Suprapubic skin (tissue), 4 donors: ENCODE data around the gene LRRC4. TPM values are rescaled to one million over a fixed set of nuclear protein-coding genes. Genes with fewer than 3 reads are reported as not detected.

Experiments used
- DNase-seq, 2 donors: peaks; one replicate each; pipeline ENCODE4 v3.0.0-alpha.2; 2019; ENCODE audit warnings: low spot score in 2 of 2
- H3K27ac ChIP-seq: fragments of 200-600 bp; sonication (generic); one replicate; pipeline ENCODE4 v1.5.1; 2019
- H3K27me3 ChIP-seq: fragments of 200-600 bp; sonication (generic); one replicate; pipeline ENCODE4 v1.5.1; 2019
- H3K36me3 ChIP-seq: fragments of 200-600 bp; sonication (generic); one replicate; pipeline ENCODE4 v1.5.1; 2019
- H3K4me1 ChIP-seq: fragments of 200-600 bp; sonication (generic); one replicate; pipeline ENCODE4 v1.5.1; 2019
- H3K4me3 ChIP-seq: fragments of 200-600 bp; sonication (generic); one replicate; pipeline ENCODE4 v1.5.1; 2019; ENCODE audit warnings: mild to moderate bottlenecking
- H3K9me3 ChIP-seq: fragments of 200-600 bp; sonication (generic); one replicate; pipeline ENCODE4 v1.5.1; 2019
- EP300 ChIP-seq: sonication (generic); formaldehyde crosslinking; IDR thresholded peaks from one replicate; pipeline ENCODE4 v1.6.1; 2017; ENCODE audit warnings: antibody characterized with exemption
- POLR2A ChIP-seq, 2 donors: fragments of 450-650 bp; IDR thresholded peaks; one replicate each; pipeline ENCODE4 v1.6.1; 2017; ENCODE audit warnings: antibody characterized with exemption in 2 of 2, mild to moderate bottlenecking in 2 of 2, moderate library complexity in 2 of 2
- POLR2AphosphoS5 ChIP-seq, 3 donors: sonication (generic); formaldehyde crosslinking; IDR thresholded peaks; one replicate each; pipeline ENCODE4 v1.6.1; 2017; ENCODE audit warnings: antibody characterized with exemption in 3 of 3
- WGBS: methylation state at CpG from one replicate; pipeline ENCODE4 v1.1.5; 2018; 5-methylcytosine and 5-hydroxymethylcytosine counted together
- total RNA-seq, 4 donors: library from RNA; depleted of rRNA; stranded (reverse); fragments of >200 nt; gene quantifications; one replicate each; pipeline ENCODE4 v1.1.0, GENCODE V29; 2016
- TF ChIP-seq, protein P1 (sequence below), 2 donors: fragments of 200-600 bp in 1 of 2; fragments of 450-650 bp in 1 of 2; sonication (generic) in 1 of 2; IDR thresholded peaks; one replicate each; pipeline ENCODE4 v1.5.1; 2016 to 2019; ENCODE audit warnings: antibody characterized with exemption in 2 of 2, mild to moderate bottlenecking in 1 of 2, moderate library complexity in 1 of 2

LRRC4 gene
- total RNA-seq, 4 donors from 2014 or later, result 0.16 to 0.57 (median 0.21) TPM; not detected in 1

DNA sequence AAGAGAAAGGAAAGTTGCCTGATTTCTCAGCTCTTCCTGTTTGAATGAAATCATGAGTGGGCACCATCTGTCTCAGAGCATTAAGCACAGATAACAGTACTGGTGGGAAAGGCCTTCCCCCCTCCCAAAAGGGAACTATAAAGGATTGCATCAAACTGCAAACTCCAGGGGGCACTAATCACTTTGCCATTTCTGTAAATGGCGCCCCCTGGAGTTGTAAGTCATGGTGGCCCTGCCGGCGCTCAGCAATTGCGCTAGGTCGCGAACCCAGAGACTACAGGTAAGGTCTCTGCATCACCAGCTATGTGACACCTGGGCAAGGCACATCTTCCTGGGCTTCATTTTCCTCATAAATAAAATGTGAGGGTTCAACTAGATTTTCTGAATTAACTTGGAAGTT is 11.1 kb downstream of the LRRC4 start:
- Histone ChIP-seq H3K9me3 (no peaks in the 10 kb centered on the region), H3K4me1 (peaks cover 11% of the 10 kb centered on the region), H3K4me3 (no peak overlapping the region), H3K36me3 (no peaks in the 10 kb centered on the region), H3K27me3 (no peaks in the 10 kb centered on the region), H3K27ac (no peak overlapping the region)
- DNase-seq, result no peak
- 91% methylated on average over 6 of the region's 6 CpGs for whole genome bisulfite sequencing
- TF ChIP-seq POLR2AphosphoS5 (IDR thresholded peaks at IDR 0.05) (no peak), POLR2A (IDR thresholded peaks at IDR 0.05) (no peak), EP300 (no peak)
- TF ChIP-seq, protein P1, sequence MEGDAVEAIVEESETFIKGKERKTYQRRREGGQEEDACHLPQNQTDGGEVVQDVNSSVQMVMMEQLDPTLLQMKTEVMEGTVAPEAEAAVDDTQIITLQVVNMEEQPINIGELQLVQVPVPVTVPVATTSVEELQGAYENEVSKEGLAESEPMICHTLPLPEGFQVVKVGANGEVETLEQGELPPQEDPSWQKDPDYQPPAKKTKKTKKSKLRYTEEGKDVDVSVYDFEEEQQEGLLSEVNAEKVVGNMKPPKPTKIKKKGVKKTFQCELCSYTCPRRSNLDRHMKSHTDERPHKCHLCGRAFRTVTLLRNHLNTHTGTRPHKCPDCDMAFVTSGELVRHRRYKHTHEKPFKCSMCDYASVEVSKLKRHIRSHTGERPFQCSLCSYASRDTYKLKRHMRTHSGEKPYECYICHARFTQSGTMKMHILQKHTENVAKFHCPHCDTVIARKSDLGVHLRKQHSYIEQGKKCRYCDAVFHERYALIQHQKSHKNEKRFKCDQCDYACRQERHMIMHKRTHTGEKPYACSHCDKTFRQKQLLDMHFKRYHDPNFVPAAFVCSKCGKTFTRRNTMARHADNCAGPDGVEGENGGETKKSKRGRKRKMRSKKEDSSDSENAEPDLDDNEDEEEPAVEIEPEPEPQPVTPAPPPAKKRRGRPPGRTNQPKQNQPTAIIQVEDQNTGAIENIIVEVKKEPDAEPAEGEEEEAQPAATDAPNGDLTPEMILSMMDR (IDR thresholded peaks at IDR 0.05), result no peak

- WGBS, result 93% methylated on average over 3 of the region's 3 CpGs
- Histone ChIP-seq H3K27ac (no peak overlapping the region), H3K36me3 (no peaks in the 10 kb centered on the region), H3K9me3 (no peaks in the 10 kb centered on the region), H3K4me3 (no peak overlapping the region), H3K4me1 (peaks cover 11% of the 10 kb centered on the region), H3K27me3 (no peaks in the 10 kb centered on the region)
- DNase-seq, result no peak
- TF ChIP-seq EP300, result no peak
- TF ChIP-seq, protein P1 (IDR thresholded peaks at IDR 0.05), result no peak
- no peak for TF ChIP-seq POLR2AphosphoS5 (IDR thresholded peaks at IDR 0.05)
- no peak for TF ChIP-seq POLR2A (IDR thresholded peaks at IDR 0.05)
Measured at GRCh38 chr7:128019288-128019687, 11.9 kb downstream of the LRRC4 start.

- peaks cover 11% of the 10 kb centered on the region for H3K4me1 ChIP-seq
- no peak overlapping the region for H3K4me3 ChIP-seq
- DNase-seq, result no peak
- no peaks in the 10 kb centered on the region for H3K9me3 ChIP-seq
- WGBS, result 59% methylated on average over 5 of the region's 8 CpGs
- no peaks in the 10 kb centered on the region for H3K36me3 ChIP-seq
- H3K27ac ChIP-seq, result no peak overlapping the region
- TF ChIP-seq, protein P1 (IDR thresholded peaks at IDR 0.05), result no peak
- TF ChIP-seq POLR2A (IDR thresholded peaks at IDR 0.05) (no peak), POLR2AphosphoS5 (IDR thresholded peaks at IDR 0.05) (no peak), EP300 (no peak)
- H3K27me3 ChIP-seq, result no peaks in the 10 kb centered on the region
Measured at GRCh38 chr7:128017862-128018845, 13.1 kb downstream of the LRRC4 start.

DNA sequence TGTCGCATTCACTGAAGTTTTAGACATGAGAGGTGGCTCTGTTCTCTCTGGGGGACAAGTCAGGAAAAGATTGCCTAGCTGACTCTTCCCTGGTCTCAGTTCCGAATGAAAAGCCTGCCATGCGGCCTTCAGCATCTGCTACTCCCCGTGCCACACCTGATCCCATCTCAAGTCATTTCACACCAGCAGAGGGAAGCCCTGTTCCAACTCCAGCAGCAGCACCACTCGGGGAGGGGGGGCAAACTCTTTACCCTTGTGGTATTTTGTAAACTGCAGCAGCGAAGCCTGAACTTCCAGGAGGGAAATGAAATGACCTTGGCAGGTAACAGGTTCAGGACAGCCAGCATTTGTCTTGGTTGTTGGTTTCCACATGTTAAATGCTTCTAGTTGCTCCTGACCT is 13.8 kb downstream of the LRRC4 start:
- Histone ChIP-seq H3K27me3 (no peaks in the 10 kb centered on the region), H3K36me3 (peaks cover 2% of the 10 kb centered on the region), H3K9me3 (no peaks in the 10 kb centered on the region), H3K27ac (no peak overlapping the region), H3K4me1 (peaks cover 11% of the 10 kb centered on the region), H3K4me3 (no peak overlapping the region)
- DNase-seq, result no peak
- 63% methylated on average over 6 of the region's 6 CpGs for WGBS
- no peak for TF ChIP-seq POLR2AphosphoS5 (IDR thresholded peaks at IDR 0.05)

- no peak for TF ChIP-seq POLR2AphosphoS5 (IDR thresholded peaks at IDR 0.05)
- TF ChIP-seq, protein P1 (IDR thresholded peaks at IDR 0.05), result no peak
- TF ChIP-seq EP300, result no peak
- TF ChIP-seq POLR2A (IDR thresholded peaks at IDR 0.05), result no peak
- H3K4me1 ChIP-seq, result peaks cover 11% of the 10 kb centered on the region
- H3K27ac ChIP-seq, result no peak overlapping the region
- no peaks in the 10 kb centered on the region for H3K27me3 ChIP-seq
- peaks cover 6% of the 10 kb centered on the region for H3K36me3 ChIP-seq
- no peak overlapping the region for H3K4me3 ChIP-seq
- WGBS, result 66% methylated on average over 4 of the region's 4 CpGs
- no peak for DNase-seq
- no peaks in the 10 kb centered on the region for H3K9me3 ChIP-seq
Measured at GRCh38 chr7:128014811-128015210, 16.4 kb downstream of the LRRC4 start.
